ENCODE results near the gene DLG2.

- no peak for TF ChIP-seq CTCF (IDR thresholded peaks at IDR 0.05; ENCODE audit: low read length)
- no peak for TF ChIP-seq EZH2 (IDR thresholded peaks at IDR 0.05; ENCODE audit: borderline replicate concordance, low read length)
Measured at GRCh38 chr11:84234011-84234410, 1393.1 kb downstream of the DLG2 start.

All from OCI-LY1 (cell line).